Calu3 (cell line): Measurements from ENCODE around the gene ARRDC3. TPM values are rescaled to one million over a fixed set of nuclear protein-coding genes. Genes with fewer than 3 reads are reported as not detected.

Experiments used
- BruUV-seq: library from RNA; stranded (reverse); fragments of 400-500 nt; replicated peaks from 2 replicates; lab custom pipeline; 2021; lab: Mats Ljungman, UMichigan
- CTCF ChIA-PET: fragments of 300-600 bp; sonication (Branson Sonifier 250); formaldehyde crosslinking; loops from one replicate; lab custom pipeline; 2022; ENCODE audit warnings: antibody characterized with exemption; lab: Charles Lee
- DNase-seq: peaks from one replicate; pipeline ENCODE4 v3.0.0; 2022
- H3K27ac Mint-ChIP-seq: one replicate; pipeline ENCODE4 v1.8.0; 2022; ENCODE audit warnings: mixed read lengths; ENCODE audit not compliant: unreplicated experiment
- H3K27me3 Mint-ChIP-seq: one replicate; pipeline ENCODE4 v1.8.0; 2022; ENCODE audit warnings: mixed read lengths; ENCODE audit not compliant: unreplicated experiment
- H3K36me3 Mint-ChIP-seq: one replicate; pipeline ENCODE4 v1.8.0; 2022; ENCODE audit warnings: mild to moderate bottlenecking, moderate library complexity, mixed read lengths; ENCODE audit not compliant: insufficient read depth, unreplicated experiment
- H3K4me1 Mint-ChIP-seq: one replicate; pipeline ENCODE4 v1.8.0; 2022; ENCODE audit warnings: mild to moderate bottlenecking, low read depth, mixed read lengths; ENCODE audit not compliant: unreplicated experiment
- H3K4me3 Mint-ChIP-seq: one replicate; pipeline ENCODE4 v1.8.0; 2022; ENCODE audit warnings: mild to moderate bottlenecking, low read depth, moderate library complexity, mixed read lengths; ENCODE audit not compliant: unreplicated experiment
- H3K9me3 Mint-ChIP-seq: one replicate; pipeline ENCODE4 v1.8.0; 2022; ENCODE audit warnings: low read depth, mixed read lengths; ENCODE audit not compliant: unreplicated experiment
- intact Hi-C: fragments of 100-400 bp; cut with micrococcal nuclease; formaldehyde crosslinking; loops from one replicate; pipeline ENCODE4 v1.10.0; 2022; ENCODE audit not compliant: unreplicated experiment
- total RNA-seq: library from RNA; stranded (reverse); gene quantifications from 2 replicates; pipeline ENCODE4 v1.2.3, GENCODE V29; 2022
- TF ChIP-seq, protein P1 (sequence below): fragments of 200-600 bp; IDR thresholded peaks from one replicate; pipeline ENCODE4 v1.8.0; 2022; ENCODE audit warnings: antibody characterized with exemption; ENCODE audit not compliant: unreplicated experiment

ARRDC3 gene
- total RNA-seq, 1 experiment from 2014 or later: 32.9 TPM

- BruUV-seq: no TSS peak
- DNase-seq: peak; percentile 71
- H3K27ac Mint-ChIP-seq: peak overlapping the region; percentile 98
- intact Hi-C loops: loop anchor here (1.0 to 5.0 kb wide), 5 partner anchors 103 to 519 kb away; no protein-coding TSS in a partner anchor
- peaks cover 49% of the 10 kb centered on the region for H3K36me3 Mint-ChIP-seq
- TF ChIP-seq, protein P1, sequence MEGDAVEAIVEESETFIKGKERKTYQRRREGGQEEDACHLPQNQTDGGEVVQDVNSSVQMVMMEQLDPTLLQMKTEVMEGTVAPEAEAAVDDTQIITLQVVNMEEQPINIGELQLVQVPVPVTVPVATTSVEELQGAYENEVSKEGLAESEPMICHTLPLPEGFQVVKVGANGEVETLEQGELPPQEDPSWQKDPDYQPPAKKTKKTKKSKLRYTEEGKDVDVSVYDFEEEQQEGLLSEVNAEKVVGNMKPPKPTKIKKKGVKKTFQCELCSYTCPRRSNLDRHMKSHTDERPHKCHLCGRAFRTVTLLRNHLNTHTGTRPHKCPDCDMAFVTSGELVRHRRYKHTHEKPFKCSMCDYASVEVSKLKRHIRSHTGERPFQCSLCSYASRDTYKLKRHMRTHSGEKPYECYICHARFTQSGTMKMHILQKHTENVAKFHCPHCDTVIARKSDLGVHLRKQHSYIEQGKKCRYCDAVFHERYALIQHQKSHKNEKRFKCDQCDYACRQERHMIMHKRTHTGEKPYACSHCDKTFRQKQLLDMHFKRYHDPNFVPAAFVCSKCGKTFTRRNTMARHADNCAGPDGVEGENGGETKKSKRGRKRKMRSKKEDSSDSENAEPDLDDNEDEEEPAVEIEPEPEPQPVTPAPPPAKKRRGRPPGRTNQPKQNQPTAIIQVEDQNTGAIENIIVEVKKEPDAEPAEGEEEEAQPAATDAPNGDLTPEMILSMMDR: peak; percentile 91
- CTCF ChIA-PET: interaction anchor here (0.5 to 3.5 kb wide), 22 partner anchors 15 to 592 kb away, joined by 3 to 35 read pairs (median 4); no protein-coding TSS in a partner anchor
- H3K27me3 Mint-ChIP-seq: no peaks in the 10 kb centered on the region
- H3K4me3 Mint-ChIP-seq: peak overlapping the region; percentile 86
- no peaks in the 10 kb centered on the region for H3K9me3 Mint-ChIP-seq
- H3K4me1 Mint-ChIP-seq: peaks cover 14% of the 10 kb centered on the region
Measured at GRCh38 chr5:91384671-91385430, 1.7 kb upstream of the ARRDC3 start.

- BruUV-seq: no TSS peak
- intact Hi-C loops: loop anchor here (1.0 to 5.0 kb wide), 6 partner anchors 71 to 452 kb away; no protein-coding TSS in a partner anchor
- Mint-ChIP-seq H3K9me3 (no peaks in the 10 kb centered on the region), H3K4me1 (peaks cover 14% of the 10 kb centered on the region), H3K27ac (peak overlapping the region; percentile 98), H3K4me3 (peak overlapping the region; percentile 86), H3K36me3 (peaks cover 55% of the 10 kb centered on the region), H3K27me3 (no peaks in the 10 kb centered on the region)
- CTCF ChIA-PET: interaction anchor here (0.9 to 3.5 kb wide), 8 partner anchors 103 to 522 kb away, joined by 3 to 35 read pairs (median 8); no protein-coding TSS in a partner anchor
- peak; percentile 27 for DNase-seq
- TF ChIP-seq, protein P1: no peak
Measured at GRCh38 chr5:91383956-91384300, 811 bp upstream of the ARRDC3 start.

DNA sequence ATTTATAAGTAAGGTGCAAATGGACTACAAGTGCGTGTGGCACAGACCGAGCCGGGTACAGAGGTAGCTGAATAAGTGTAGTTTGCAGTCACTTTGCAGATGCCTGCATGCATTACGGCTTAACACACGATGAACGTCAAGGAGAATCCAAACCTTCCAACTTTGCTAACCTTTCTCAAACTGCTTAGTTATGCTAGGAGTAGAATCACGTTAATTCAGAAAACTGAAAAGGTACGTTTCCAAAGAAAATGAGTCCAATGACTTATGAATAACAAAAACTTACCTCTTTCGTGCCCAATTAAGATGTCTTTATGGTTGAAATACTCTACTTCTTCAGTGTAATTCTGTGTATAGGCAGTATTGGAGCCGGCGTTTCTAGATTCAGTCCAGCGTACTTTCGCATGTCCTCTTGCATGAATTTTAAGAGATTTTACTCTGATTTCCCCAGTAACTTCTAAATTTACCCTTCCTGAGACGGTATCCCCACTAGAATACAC is 539 bp downstream of the ARRDC3 start:
- Mint-ChIP-seq H3K4me1 (peaks cover 22% of the 10 kb centered on the region), H3K9me3 (no peaks in the 10 kb centered on the region), H3K36me3 (peaks cover 68% of the 10 kb centered on the region), H3K27ac (peak overlapping the region; percentile 98), H3K27me3 (no peaks in the 10 kb centered on the region), H3K4me3 (peak overlapping the region; percentile 86)
- TF ChIP-seq, protein P1: no peak
- CTCF ChIA-PET: interaction anchor here (0.8 to 3.5 kb wide), 11 partner anchors 35 to 517 kb away, joined by 3 to 35 read pairs (median 5); no protein-coding TSS in a partner anchor
- DNase-seq: peak; percentile 26
- BruUV-seq: TSS peak; percentile 66
- intact Hi-C loops: loop anchor here (1.0 to 5.0 kb wide), 4 partner anchors 70 to 450 kb away; no protein-coding TSS in a partner anchor

GRCh38 chr5:91381774-91382359 is 1.2 kb downstream of the ARRDC3 start:
- intact Hi-C loops: loop anchor here (2.0 to 5.0 kb wide), 3 partner anchors 69 to 220 kb away; no protein-coding TSS in a partner anchor
- TF ChIP-seq, protein P1: no peak

More at GRCh38 chr5:91381774-91382359, 1.2 kb downstream of the ARRDC3 start:
- Mint-ChIP-seq H3K27me3 (no peaks in the 10 kb centered on the region), H3K9me3 (no peaks in the 10 kb centered on the region), H3K4me3 (peak overlapping the region; percentile 86), H3K36me3 (peaks cover 74% of the 10 kb centered on the region), H3K27ac (peak overlapping the region; percentile 98), H3K4me1 (peaks cover 22% of the 10 kb centered on the region)
- CTCF ChIA-PET: interaction anchor here (1.6 kb wide), 1 partner anchor 157 kb away, joined by 5 read pairs; no protein-coding TSS in a partner anchor
- no TSS peak for BruUV-seq
- DNase-seq: peak; percentile 82
